Fibroblast of lung (primary cell): ENCODE data around the gene CSRNP3. TPM values are rescaled to one million over a fixed set of nuclear protein-coding genes. Genes with fewer than 3 reads are reported as not detected.

Experiments
- DNase-seq, 2 donors: peaks; one replicate each; pipeline versions ENCODE4 v3.0.0 to v3.0.0-alpha.2; 2010; ENCODE audit warnings: low read depth in 2 of 2
- H2AFZ ChIP-seq: 2 replicates; pipeline ENCODE4 v1.5.1; 2012; ENCODE audit warnings: low read length, control low read depth, inconsistent platforms
- H3K27ac ChIP-seq: 2 replicates; pipeline ENCODE4 v1.5.1; 2011; ENCODE audit warnings: low read length, control low read depth; ENCODE audit not compliant: insufficient read depth
- H3K27me3 ChIP-seq: 2 replicates; pipeline ENCODE4 v1.5.1; 2011; ENCODE audit warnings: mild to moderate bottlenecking, low read length; ENCODE audit not compliant: control insufficient read depth, insufficient read depth
- H3K36me3 ChIP-seq: 2 replicates; pipeline ENCODE4 v1.5.1; 2011; ENCODE audit warnings: low read length; ENCODE audit not compliant: control insufficient read depth, insufficient read depth
- H3K4me1 ChIP-seq: 2 replicates; pipeline ENCODE4 v1.5.1; 2011; ENCODE audit warnings: low read length; ENCODE audit not compliant: control insufficient read depth, insufficient read depth; ENCODE audit errors: extremely low read depth
- H3K4me2 ChIP-seq: 2 replicates; pipeline ENCODE4 v1.5.1; 2011; ENCODE audit warnings: low read length, control low read depth; ENCODE audit not compliant: insufficient read depth; ENCODE audit errors: extremely low read depth
- H3K4me3 ChIP-seq, 4 experiments: fragments of 200-600 bp in 1 of 4; sonication (generic) in 1 of 4; replicated peaks in 1 of 4; 2 replicates each; pipeline ENCODE4 v1.5.1; 2011 to 2016; ENCODE audit warnings: low read length in 4 of 4, low read depth in 3 of 4, mild to moderate bottlenecking in 3 of 4, control low read depth in 2 of 4, inconsistent platforms in 1 of 4, mixed read lengths in 1 of 4; ENCODE audit not compliant: insufficient read depth in 1 of 4; ENCODE audit errors: control extremely low read depth in 1 of 4
- H3K79me2 ChIP-seq: 2 replicates; pipeline ENCODE4 v1.5.1; 2012; ENCODE audit warnings: mild to moderate bottlenecking, low read length, inconsistent platforms; ENCODE audit not compliant: control insufficient read depth, insufficient read depth
- H3K9ac ChIP-seq: 2 replicates; pipeline ENCODE4 v1.5.1; 2011; ENCODE audit warnings: mild to moderate bottlenecking, low read length, control low read depth; ENCODE audit not compliant: insufficient read depth
- H3K9me3 ChIP-seq: 2 replicates; pipeline ENCODE4 v1.5.1; 2012; ENCODE audit warnings: low read depth, low read length; ENCODE audit not compliant: control insufficient read depth, insufficient read depth
- H4K20me1 ChIP-seq: 2 replicates; pipeline ENCODE4 v1.5.1; 2011; ENCODE audit warnings: low read length; ENCODE audit not compliant: control insufficient read depth, insufficient read depth; ENCODE audit errors: extremely low read depth
- EZH2 ChIP-seq: IDR thresholded peaks from 2 replicates; pipeline ENCODE4 v1.5.1; 2012; ENCODE audit warnings: low read length, control low read depth, mild to moderate bottlenecking; ENCODE audit errors: missing control alignments
- polyA plus RNA-seq, 2 donors: library from polyadenylated mRNA; depleted of rRNA in 1 of 2; stranded (reverse) in 1 of 2; unstranded in 1 of 2; fragments of >200 nt; gene quantifications; 2 replicates each; pipeline ENCODE4 v1.2.1, GENCODE V29; 2011 to 2012; ENCODE audit warnings: missing spikeins in 1 of 2
- total RNA-seq: library from RNA; depleted of rRNA; stranded (reverse); fragments of >200 nt; gene quantifications from 2 replicates; pipeline ENCODE4 v1.2.1, GENCODE V29; 2014
- TF ChIP-seq, protein P1 (sequence below), 2 donors: IDR thresholded peaks in 1 of 2; conservative IDR thresholded peaks in 1 of 2; 1 replicate in 1 of 2; 2 replicates in 1 of 2; pipeline ENCODE4 v1.5.1; 2011 to 2012; ENCODE audit warnings: low read length in 2 of 2, control low read depth in 1 of 2, inconsistent platforms in 1 of 2, low read depth in 1 of 2, mild to moderate bottlenecking in 1 of 2

Gene CSRNP3
- total and polyA plus RNA-seq, 2 donors (not counting 1 experiment from before 2014, with no cell fraction given), result 0.66 to 1.1 TPM

DNA sequence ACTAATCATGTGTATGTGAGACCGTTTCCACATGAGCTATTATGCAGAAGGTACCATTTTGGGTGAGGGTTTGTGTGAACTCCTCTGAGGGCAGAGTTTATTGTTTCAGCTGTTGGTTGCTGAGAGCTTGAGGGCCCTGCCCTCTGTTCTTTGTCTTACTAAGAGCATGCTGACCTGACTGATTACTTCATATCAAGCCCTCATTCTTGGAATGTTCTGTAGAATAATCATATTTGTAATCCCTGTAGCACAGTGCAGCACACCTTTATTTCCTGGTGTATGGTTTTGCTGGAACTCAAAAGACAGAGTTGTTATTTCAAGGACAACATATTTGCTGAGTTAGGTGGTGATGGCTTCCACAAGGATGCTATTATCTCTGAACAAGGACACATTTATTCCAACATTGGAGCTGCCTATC is 206.1 kb downstream of the CSRNP3 start:
- no peak for TF ChIP-seq EZH2
- TF ChIP-seq, protein P1, sequence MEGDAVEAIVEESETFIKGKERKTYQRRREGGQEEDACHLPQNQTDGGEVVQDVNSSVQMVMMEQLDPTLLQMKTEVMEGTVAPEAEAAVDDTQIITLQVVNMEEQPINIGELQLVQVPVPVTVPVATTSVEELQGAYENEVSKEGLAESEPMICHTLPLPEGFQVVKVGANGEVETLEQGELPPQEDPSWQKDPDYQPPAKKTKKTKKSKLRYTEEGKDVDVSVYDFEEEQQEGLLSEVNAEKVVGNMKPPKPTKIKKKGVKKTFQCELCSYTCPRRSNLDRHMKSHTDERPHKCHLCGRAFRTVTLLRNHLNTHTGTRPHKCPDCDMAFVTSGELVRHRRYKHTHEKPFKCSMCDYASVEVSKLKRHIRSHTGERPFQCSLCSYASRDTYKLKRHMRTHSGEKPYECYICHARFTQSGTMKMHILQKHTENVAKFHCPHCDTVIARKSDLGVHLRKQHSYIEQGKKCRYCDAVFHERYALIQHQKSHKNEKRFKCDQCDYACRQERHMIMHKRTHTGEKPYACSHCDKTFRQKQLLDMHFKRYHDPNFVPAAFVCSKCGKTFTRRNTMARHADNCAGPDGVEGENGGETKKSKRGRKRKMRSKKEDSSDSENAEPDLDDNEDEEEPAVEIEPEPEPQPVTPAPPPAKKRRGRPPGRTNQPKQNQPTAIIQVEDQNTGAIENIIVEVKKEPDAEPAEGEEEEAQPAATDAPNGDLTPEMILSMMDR (conservative IDR thresholded peaks at IDR 0.05 in 1 of 2, IDR thresholded peaks at IDR 0.05 in 1 of 2; ENCODE audit: low read depth in 1 of 2, low read length in 2 of 2), result no peak
- Histone ChIP-seq H3K4me2 (no peak overlapping the region), H2AFZ (no peak overlapping the region), H3K4me1 (no peaks in the 10 kb centered on the region), H4K20me1 (no peaks in the 10 kb centered on the region), H3K36me3 (no peaks in the 10 kb centered on the region), H3K27me3 (no peaks in the 10 kb centered on the region), H3K9me3 (no peaks in the 10 kb centered on the region), H3K4me3 (no peak overlapping the region), H3K27ac (no peak overlapping the region), H3K9ac (no peak overlapping the region), H3K79me2 (no peaks in the 10 kb centered on the region)
- DNase-seq, result peak in 1 of 2 donors; percentile 39

- Histone ChIP-seq H3K79me2 (no peaks in the 10 kb centered on the region), H3K36me3 (no peaks in the 10 kb centered on the region), H3K27ac (no peak overlapping the region), H3K9ac (no peak overlapping the region), H3K4me3 (no peak overlapping the region), H3K4me1 (no peaks in the 10 kb centered on the region), H3K9me3 (no peaks in the 10 kb centered on the region), H2AFZ (no peak overlapping the region), H3K27me3 (no peaks in the 10 kb centered on the region), H3K4me2 (no peak overlapping the region), H4K20me1 (no peaks in the 10 kb centered on the region)
- no peak for DNase-seq
- TF ChIP-seq EZH2, result no peak
- TF ChIP-seq, protein P1 (conservative IDR thresholded peaks at IDR 0.05 in 1 of 2, IDR thresholded peaks at IDR 0.05 in 1 of 2; ENCODE audit: low read depth in 1 of 2, low read length in 2 of 2), result no peak
Measured at GRCh38 chr2:165678882-165679281, 209.4 kb downstream of the CSRNP3 start.

GRCh38 chr2:165679621-165680020 is 210.1 kb downstream of the CSRNP3 start:
- no peak overlapping the region for H3K27ac ChIP-seq
- no peaks in the 10 kb centered on the region for H3K4me1 ChIP-seq
- no peaks in the 10 kb centered on the region for H3K27me3 ChIP-seq
- no peaks in the 10 kb centered on the region for H3K79me2 ChIP-seq
- H2AFZ ChIP-seq, result no peak overlapping the region
- H3K9ac ChIP-seq, result no peak overlapping the region
- DNase-seq, result no peak
- no peaks in the 10 kb centered on the region for H3K36me3 ChIP-seq
- no peak overlapping the region for H3K4me2 ChIP-seq
- H3K9me3 ChIP-seq, result no peaks in the 10 kb centered on the region
- TF ChIP-seq EZH2, result no peak
- TF ChIP-seq, protein P1 (conservative IDR thresholded peaks at IDR 0.05 in 1 of 2, IDR thresholded peaks at IDR 0.05 in 1 of 2; ENCODE audit: low read depth in 1 of 2, low read length in 2 of 2), result no peak
- no peak overlapping the region for H3K4me3 ChIP-seq
- no peaks in the 10 kb centered on the region for H4K20me1 ChIP-seq
